Nephron progenitor cell (in vitro differentiated cells): ENCODE measurements around the gene ACIN1.

Source experiments
- DNase-seq: peaks from one replicate; pipeline ENCODE4 v3.0.0; 2021
- H3K27ac Mint-ChIP-seq: 2 replicates; pipeline ENCODE4 v1.8.0; 2021; ENCODE audit warnings: mild to moderate bottlenecking, moderate library complexity, mixed read lengths
- H3K27me3 Mint-ChIP-seq: 2 replicates; pipeline ENCODE4 v1.8.0; 2021; ENCODE audit warnings: mild to moderate bottlenecking, low read depth, mixed read lengths; ENCODE audit not compliant: poor library complexity
- H3K36me3 Mint-ChIP-seq: 2 replicates; pipeline ENCODE4 v1.8.0; 2021; ENCODE audit warnings: low read depth, mixed read lengths
- H3K4me1 Mint-ChIP-seq: 2 replicates; pipeline ENCODE4 v1.8.0; 2021; ENCODE audit warnings: mixed read lengths
- H3K4me3 Mint-ChIP-seq: 2 replicates; pipeline ENCODE4 v1.8.0; 2021; ENCODE audit warnings: mild to moderate bottlenecking, moderate library complexity, mixed read lengths
- H3K9me3 Mint-ChIP-seq: 2 replicates; pipeline ENCODE4 v1.8.0; 2021; ENCODE audit warnings: mild to moderate bottlenecking, moderate library complexity, mixed read lengths
- TF ChIP-seq, protein P1 (sequence below): fragments of 200-600 bp; sonication (generic); IDR thresholded peaks from 2 replicates; pipeline ENCODE4 v1.5.0; 2021; ENCODE audit warnings: antibody characterized with exemption

ACIN1 gene

GRCh38 chr14:23120541-23121251 is 25.8 kb upstream of the ACIN1 start:
- Mint-ChIP-seq H3K4me3 (peak overlapping the region; percentile 31), H3K27me3 (peaks cover 5% of the 10 kb centered on the region), H3K9me3 (no peaks in the 10 kb centered on the region), H3K27ac (peak overlapping the region; percentile 98), H3K4me1 (peaks cover 83% of the 10 kb centered on the region), H3K36me3 (no peaks in the 10 kb centered on the region)
- TF ChIP-seq, protein P1, sequence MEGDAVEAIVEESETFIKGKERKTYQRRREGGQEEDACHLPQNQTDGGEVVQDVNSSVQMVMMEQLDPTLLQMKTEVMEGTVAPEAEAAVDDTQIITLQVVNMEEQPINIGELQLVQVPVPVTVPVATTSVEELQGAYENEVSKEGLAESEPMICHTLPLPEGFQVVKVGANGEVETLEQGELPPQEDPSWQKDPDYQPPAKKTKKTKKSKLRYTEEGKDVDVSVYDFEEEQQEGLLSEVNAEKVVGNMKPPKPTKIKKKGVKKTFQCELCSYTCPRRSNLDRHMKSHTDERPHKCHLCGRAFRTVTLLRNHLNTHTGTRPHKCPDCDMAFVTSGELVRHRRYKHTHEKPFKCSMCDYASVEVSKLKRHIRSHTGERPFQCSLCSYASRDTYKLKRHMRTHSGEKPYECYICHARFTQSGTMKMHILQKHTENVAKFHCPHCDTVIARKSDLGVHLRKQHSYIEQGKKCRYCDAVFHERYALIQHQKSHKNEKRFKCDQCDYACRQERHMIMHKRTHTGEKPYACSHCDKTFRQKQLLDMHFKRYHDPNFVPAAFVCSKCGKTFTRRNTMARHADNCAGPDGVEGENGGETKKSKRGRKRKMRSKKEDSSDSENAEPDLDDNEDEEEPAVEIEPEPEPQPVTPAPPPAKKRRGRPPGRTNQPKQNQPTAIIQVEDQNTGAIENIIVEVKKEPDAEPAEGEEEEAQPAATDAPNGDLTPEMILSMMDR: peak; percentile 99
- peak; percentile 90 for DNase-seq

DNA sequence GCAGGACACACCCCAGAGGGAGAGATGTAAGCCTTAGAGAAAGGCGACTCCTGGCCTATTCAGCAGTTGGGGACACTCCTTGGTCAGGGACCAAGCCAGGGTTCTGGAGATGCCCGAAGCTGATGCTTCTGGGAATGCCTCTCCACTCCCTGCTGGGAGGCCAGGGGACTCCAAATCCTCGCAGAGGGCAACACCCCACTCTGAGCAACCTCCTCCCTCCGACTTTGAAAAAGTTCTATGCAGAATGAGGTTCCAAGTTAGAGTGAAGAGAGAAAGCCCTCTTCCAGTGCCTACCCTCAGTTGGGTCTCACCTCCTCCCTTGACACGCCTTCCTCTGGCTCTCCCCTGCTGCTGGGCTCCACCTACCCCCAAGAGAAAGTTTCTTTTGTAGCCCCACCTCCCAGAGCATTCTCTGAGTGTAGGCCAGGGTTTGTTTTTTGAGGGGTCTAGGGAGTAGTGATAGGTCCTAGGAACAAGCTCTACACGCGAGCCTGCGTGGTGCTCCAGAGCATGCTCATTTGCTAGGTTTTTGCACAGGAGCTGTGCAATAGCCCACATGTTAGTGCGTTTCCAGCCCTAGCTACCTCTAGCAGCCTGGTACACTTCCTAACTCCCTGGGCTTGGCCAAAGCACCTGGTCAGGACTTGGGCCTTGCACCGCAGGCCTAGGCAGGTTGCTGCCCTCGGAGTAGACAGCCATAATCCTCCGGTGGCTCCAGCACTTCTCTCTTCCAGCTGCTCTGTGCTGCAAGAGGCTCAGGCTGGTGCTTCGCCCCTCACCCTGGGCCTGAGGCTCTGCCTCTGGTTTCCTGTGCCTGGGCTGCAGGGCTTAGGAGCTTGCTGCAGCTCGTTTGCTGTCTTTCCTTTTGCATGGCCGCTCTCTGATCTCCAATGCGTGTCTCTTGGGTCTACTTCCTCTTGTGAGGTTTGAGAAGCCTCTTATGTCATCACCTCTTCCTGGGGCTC is 24.7 kb upstream of the ACIN1 start:
- no peak for DNase-seq
- Mint-ChIP-seq H3K4me1 (peaks cover 84% of the 10 kb centered on the region), H3K4me3 (peak overlapping the region; percentile 35), H3K27me3 (peaks cover 5% of the 10 kb centered on the region), H3K36me3 (no peaks in the 10 kb centered on the region), H3K27ac (peak overlapping the region; percentile 74), H3K9me3 (no peaks in the 10 kb centered on the region)
- TF ChIP-seq, protein P1: no peak

GRCh38 chr14:23118506-23119362 is 23.8 kb upstream of the ACIN1 start, which contains the start of gene CEBPE:
TSS of gene CEBPE (minus strand) at chr14:23119255. CDS start at chr14:23119091, 164 bp downstream.
- peak within 1 kb of the TSS; percentile 35 for H3K4me3 Mint-ChIP-seq
- TF ChIP-seq, protein P1: no peak
- H3K4me1 Mint-ChIP-seq: peaks cover 86% of the 10 kb centered on the region
- no peaks in the 10 kb centered on the region for H3K9me3 Mint-ChIP-seq
- peaks cover 5% of the 10 kb centered on the region for H3K27me3 Mint-ChIP-seq
- H3K27ac Mint-ChIP-seq: peak within 1 kb of the TSS; percentile 74
- DNase-seq: no peak
- H3K36me3 Mint-ChIP-seq: no peaks in the 10 kb centered on the region

- Mint-ChIP-seq H3K27me3 (no peaks in the 10 kb centered on the region), H3K27ac (no peak overlapping the region), H3K36me3 (no peaks in the 10 kb centered on the region), H3K9me3 (no peaks in the 10 kb centered on the region), H3K4me3 (no peak overlapping the region), H3K4me1 (peaks cover 82% of the 10 kb centered on the region)
- no peak for DNase-seq
- TF ChIP-seq, protein P1: no peak
These were observed 22.6 kb upstream of the ACIN1 start for GRCh38 chr14:23117371-23118020.

GRCh38 chr14:23115918-23116317 is 21.0 kb upstream of the ACIN1 start:
- no peaks in the 10 kb centered on the region for H3K9me3 Mint-ChIP-seq

More at GRCh38 chr14:23115918-23116317, 21.0 kb upstream of the ACIN1 start:
- Mint-ChIP-seq H3K4me3 (no peak overlapping the region), H3K36me3 (no peaks in the 10 kb centered on the region), H3K27me3 (no peaks in the 10 kb centered on the region), H3K27ac (no peak overlapping the region), H3K4me1 (peaks cover 66% of the 10 kb centered on the region)
- TF ChIP-seq, protein P1: no peak
- no peak for DNase-seq
